Activated CD4-positive, alpha-beta T cell treated with anti-CD3 and anti-CD28 coated beads for 48 hours (primary cell): ENCODE results near the gene SLC5A12.

ENCODE experiments used
- DNase-seq: peaks from one replicate; pipeline ENCODE4 v3.0.0-alpha.2; 2020

The SLC5A12 gene

DNA sequence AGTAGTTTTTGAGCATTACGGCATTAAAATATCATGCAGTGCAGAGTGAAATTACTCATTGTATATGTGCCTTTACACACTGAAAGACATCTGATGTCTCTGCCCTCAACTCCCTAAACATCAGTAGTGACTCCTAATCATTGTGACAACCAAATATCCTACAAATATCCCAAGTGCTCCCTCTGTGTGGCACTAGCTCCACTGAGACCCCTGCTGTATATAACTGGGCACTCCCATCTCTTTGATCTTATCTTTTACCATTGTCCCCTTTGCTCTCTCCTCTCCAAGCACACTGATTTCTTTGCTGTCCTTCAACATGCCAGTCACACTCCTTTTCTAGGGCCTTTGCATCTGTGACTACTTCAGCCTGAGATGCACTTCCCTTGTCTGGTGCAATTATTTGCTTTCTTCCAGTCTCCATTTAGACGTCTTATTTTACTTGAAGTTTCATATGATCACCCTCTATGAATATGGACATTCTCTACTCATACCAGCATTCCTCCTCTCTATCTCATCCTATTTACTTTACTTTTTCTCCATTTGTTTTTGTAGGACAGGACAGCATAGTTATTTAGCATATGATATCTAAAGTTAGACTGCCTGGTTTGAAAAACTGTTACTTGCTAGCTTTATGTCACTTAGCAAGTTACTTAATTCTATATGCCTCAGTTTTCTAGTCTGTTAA, 2.4 kb downstream of the SLC5A12 start:
- no peak for DNase-seq

- no peak for DNase-seq
Observed at GRCh38 chr11:26717771-26718170, 4.1 kb downstream of the SLC5A12 start.

- DNase-seq = no peak
Observed at GRCh38 chr11:26715133-26715532, 6.7 kb downstream of the SLC5A12 start.

- no peak for DNase-seq
Observed at GRCh38 chr11:26712497-26712896, 9.4 kb downstream of the SLC5A12 start.

- no peak for DNase-seq
Observed at GRCh38 chr11:26710489-26710888, 11.4 kb downstream of the SLC5A12 start.

- DNase-seq = no peak
Observed at GRCh38 chr11:26708736-26709456, 13.0 kb downstream of the SLC5A12 start.

- no peak for DNase-seq
Observed at GRCh38 chr11:26706181-26706580, 15.7 kb downstream of the SLC5A12 start.

DNA sequence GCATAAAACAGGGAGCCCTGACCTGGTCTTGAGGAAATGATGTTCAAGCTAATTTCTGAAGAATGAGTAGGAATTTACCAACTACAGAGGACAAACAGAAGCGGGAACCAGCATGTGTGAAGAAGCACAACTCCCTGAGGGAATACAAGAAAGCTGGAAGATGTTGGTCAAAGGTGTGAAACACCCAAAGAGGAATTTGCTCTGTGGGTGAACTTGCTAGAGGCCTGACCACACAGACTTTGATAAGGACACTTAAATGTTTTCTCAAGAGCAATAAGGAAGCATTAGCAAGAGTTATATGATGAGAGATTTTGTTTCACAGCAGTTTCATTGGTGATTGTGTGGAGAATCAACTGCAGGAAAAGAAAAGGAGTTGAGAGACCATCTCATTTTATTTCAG, 17.6 kb downstream of the SLC5A12 start:
- no peak for DNase-seq

GRCh38 chr11:26703411-26704191, 18.3 kb downstream of the SLC5A12 start:
- no peak for DNase-seq

- DNase-seq = no peak
Observed at GRCh38 chr11:26702406-26702805, 19.5 kb downstream of the SLC5A12 start.

DNA sequence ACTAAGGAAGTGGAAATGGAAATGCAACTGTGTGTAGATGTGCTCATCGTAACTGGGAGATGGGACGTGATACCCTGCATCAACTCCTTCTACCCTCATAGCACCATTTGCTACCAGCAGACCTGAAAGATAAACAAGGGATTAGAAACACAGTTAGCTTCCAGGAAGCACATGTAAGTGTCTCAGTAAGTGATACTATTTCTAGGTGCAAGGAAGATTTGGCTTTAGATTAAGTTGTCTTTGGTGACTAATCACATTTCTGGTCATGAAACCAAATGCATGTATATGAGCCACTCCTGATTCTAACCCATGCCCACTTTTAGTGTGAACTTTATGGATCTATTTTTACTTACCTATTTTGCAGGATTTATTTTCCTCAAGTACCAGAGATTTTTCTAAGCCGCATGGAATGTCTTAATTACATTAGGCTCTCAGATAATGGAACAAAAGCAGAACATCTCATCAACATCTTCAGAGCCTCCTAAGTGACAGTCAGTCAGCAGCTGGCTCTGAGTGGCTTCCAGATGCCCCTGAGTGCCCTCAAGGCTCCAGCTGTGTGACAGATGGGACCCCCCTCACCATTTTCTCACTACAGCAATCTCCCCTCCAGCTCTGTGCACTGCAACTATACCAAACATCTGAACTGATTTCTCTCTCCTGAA, 21.2 kb downstream of the SLC5A12 start:
- DNase-seq = no peak

DNA sequence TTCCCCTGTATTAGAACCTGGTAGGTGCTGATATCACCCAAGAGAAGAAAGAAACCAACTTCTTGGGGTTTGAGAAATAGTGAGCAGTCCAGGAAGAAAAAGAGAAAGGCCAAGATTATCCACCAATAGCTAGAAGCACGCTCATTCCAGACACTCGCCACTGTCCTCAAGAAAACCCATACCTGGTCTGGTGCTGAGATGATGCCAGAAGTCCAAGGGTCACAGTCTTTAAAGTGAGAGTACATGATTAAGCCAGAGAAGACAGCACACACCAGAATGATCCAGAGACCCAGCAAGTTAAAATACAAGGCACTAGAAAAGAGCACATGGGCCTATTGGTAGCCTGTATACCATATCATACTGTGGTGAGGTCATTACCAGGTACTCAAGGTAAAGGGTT, 23.6 kb downstream of the SLC5A12 start:
- no peak for DNase-seq

DNA sequence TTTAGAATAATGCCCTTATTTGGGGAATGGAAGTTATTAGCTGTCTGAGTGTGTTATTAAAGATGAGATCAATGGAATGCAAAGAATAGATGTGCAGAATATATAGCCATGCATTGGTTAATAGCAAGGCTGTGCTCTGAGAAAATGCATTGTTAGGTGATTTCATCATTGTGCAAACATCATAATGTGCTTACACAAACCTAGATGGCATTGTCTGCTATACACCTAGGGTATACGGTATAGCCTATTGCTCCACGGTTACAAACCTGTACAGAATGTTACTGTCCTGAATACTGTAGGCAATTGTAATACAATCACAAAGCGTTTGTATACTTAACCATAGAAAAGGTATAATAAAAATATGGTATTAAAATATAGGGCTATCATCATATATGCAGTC, 25.5 kb downstream of the SLC5A12 start:
- DNase-seq = no peak

DNA sequence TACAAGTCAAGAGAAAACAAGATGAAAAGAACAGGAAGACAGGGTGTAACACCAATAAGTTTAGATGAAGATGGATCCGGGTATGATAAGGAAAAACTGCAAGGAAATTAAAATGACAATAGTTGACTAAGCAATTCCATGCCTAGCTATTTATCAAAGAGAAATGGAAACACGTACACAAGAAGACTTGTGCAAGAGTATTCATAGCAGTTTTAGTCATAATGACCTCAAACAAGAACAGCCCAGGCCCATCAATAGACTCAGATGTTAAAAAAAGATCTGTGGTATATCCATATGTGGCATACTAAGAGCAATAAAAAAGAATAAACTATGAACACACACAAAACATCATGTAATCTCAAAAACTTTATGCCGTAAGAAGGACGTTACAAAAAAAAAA, 33.2 kb downstream of the SLC5A12 start:
- DNase-seq = no peak

- no peak for DNase-seq
Observed at GRCh38 chr11:26687351-26687750, 34.5 kb downstream of the SLC5A12 start.

GRCh38 chr11:26677566-26677965, 44.3 kb downstream of the SLC5A12 start:
- no peak for DNase-seq

- DNase-seq = no peak
Observed at GRCh38 chr11:26676641-26677040, 45.2 kb downstream of the SLC5A12 start.

DNA sequence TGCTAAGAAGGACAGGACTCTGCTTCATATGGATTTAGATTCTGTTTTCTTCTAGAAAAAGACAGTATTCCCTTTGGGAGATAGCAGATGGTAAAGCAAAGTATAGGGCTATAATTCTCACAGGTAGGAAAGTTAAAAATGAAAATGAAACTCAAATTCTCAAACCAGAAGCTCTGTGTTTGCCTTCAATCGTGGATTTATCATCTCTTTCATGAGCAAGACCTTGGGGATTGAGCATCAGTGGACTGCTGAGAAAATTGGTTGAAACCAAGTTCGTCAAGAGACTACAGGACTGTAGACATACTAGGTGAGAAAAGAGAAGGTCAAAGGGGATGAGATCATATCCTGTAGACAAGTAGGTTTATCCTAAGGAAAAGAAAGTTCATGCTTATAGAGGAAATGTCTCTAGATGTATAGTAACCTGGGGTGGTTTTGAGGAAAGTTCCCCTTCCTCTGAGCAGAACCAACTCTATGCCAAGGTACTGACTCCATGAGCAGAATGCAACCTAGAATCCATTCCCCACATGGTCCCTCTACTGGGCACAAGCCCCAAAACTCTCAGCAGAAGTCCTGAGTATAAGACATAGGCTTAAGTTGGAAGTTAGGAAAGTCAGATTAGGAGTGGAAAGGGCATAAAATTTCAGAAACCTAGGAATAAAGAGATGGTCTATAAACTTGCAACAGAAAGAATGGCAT, 46.5 kb downstream of the SLC5A12 start:
- DNase-seq = no peak

DNA sequence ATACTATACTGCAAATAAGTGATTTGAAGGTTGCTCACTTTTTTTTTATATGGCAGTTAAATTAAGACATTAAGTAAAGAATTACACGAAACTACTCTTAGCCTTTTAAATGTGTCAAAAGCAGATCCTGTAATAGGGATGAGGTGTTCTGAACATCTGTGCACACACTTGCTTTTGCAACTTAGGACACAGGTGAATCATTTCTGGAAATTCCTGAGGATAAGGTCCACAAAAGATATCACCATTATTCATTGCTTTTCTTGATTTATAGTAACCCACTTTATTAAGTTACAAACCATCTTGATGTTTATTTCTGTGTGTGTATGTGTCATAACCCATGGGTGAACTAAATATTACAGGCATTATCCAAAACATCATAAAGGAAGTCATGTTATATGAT, 55.9 kb downstream of the SLC5A12 start:
- no peak for DNase-seq

GRCh38 chr11:26665036-26665435, 56.8 kb downstream of the SLC5A12 start:
- DNase-seq = no peak

DNA sequence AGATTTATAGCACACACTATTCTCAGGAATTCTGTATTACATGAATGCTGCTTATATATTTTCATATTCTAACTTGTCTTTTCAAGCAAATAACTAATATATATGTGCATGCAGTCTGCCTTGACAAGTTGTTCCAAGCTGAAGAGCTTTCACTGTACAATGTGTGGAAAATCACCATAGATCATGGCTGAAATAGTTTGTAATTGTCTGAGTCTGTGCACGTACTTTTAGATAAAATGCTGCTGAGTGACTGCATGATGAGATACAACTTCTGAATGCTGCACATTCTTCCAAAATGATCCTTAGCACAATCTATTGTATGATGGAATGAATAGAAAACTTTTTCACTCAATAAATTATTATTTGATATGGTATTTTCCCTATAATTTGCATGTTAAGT, 58.9 kb downstream of the SLC5A12 start:
- no peak for DNase-seq

DNA sequence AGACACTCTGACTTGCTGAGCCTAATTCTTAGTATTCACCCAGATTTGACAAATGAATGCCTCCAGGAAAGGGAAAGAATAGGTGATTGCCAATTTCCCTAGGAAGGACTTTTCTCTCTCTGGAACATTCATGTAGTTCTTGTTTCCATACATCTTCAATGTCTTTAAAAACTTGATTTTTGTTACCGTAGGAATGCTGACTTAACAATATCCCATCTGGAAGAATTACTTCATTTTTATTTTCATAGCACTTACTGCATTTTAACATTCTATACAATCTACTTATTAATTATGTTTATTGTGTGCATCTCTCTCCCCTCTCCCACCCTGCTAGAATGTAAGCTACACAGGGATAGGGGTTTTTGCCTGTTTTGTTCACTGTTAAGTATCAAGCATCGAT, 66.6 kb downstream of the SLC5A12 start:
- no peak for DNase-seq

DNA sequence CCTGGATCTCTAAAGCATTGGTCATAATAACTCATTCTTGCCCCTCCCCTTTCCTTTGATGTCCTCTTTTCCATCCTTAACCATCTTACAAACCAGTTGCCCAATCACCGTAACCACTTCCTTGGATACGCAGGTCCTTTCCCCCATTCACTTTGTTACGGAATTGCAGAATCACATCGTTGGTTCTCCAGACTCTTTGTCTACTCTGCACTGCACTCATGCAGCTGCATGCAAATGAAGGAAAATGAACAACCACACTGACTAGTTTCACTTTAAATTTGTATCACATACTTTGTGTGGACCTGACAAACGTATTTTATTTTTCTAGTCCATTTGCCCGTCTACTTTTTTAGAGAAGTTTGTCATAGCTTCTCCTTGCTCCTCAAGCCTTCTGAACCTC, 69.9 kb downstream of the SLC5A12 start:
- no peak for DNase-seq
